Uterus (tissue), 2 donors: ENCODE results near the gene MAD1L1.

ENCODE experiments used
- CTCF ChIP-seq, 4 experiments: fragments of 200-600 bp in 2 of 4; fragments of 450-650 bp in 2 of 4; sonication (generic) in 2 of 4; IDR thresholded peaks; one replicate each; pipeline ENCODE4 v1.5.1; 2016 to 2019; ENCODE audit warnings: antibody characterized with exemption in 4 of 4, mild to moderate bottlenecking in 2 of 4, moderate library complexity in 1 of 4
- POLR2A ChIP-seq, 2 donors: fragments of 450-650 bp; IDR thresholded peaks; one replicate each; pipeline ENCODE4 v1.6.1; 2016; ENCODE audit warnings: antibody characterized with exemption in 2 of 2, mild to moderate bottlenecking in 1 of 2, moderate library complexity in 1 of 2

- TF ChIP-seq POLR2A (IDR thresholded peaks at IDR 0.05) (no peak), CTCF (IDR thresholded peaks at IDR 0.05) (no peak)
Measured at GRCh38 chr7:1918063-1918645, 314.6 kb downstream of the MAD1L1 start.
